Stimulated activated memory B cell treated with anti-CD40 and anti-IgM and Interleukin-4, amounts not matched to agents 10 μg/mL and 1 μg/mL and 100 μg/mL, for 72 hours (primary cell): ENCODE measurements around the gene OCA2.
"Not testable (repeated sequence)": the region's sequence is repeated elsewhere in the genome, so short reads cannot be mapped to it uniquely, and the experiment has no call there.

Experiments
- ATAC-seq: fragments of 150-1000 bp; cut with Tn5 transposase; 2 replicates; pipeline ENCODE4 v1.10.0; 2021
- H3K27ac Mint-ChIP-seq: one replicate; pipeline ENCODE4 v1.8.0; 2022; ENCODE audit warnings: mild to moderate bottlenecking, mixed read lengths
- H3K27me3 Mint-ChIP-seq: one replicate; pipeline ENCODE4 v1.8.0; 2022; ENCODE audit warnings: mixed read lengths
- H3K36me3 Mint-ChIP-seq: one replicate; pipeline ENCODE4 v1.8.0; 2022; ENCODE audit warnings: mixed read lengths
- H3K4me1 Mint-ChIP-seq: one replicate; pipeline ENCODE4 v1.8.0; 2022; ENCODE audit warnings: mixed read lengths
- H3K4me3 Mint-ChIP-seq: one replicate; pipeline ENCODE4 v1.8.0; 2022; ENCODE audit warnings: mild to moderate bottlenecking, moderate library complexity, mixed read lengths
- H3K9me3 Mint-ChIP-seq: one replicate; pipeline ENCODE4 v1.8.0; 2022; ENCODE audit warnings: mixed read lengths

Gene OCA2

GRCh38 chr15:27958911-27959578, 140.1 kb downstream of the OCA2 start:
- Mint-ChIP-seq H3K9me3 (no peaks in the 10 kb centered on the region), H3K27ac (peak overlapping the region; percentile 24), H3K27me3 (no peaks in the 10 kb centered on the region), H3K36me3 (no peaks in the 10 kb centered on the region), H3K4me3 (no peak overlapping the region), H3K4me1 (peaks cover 15% of the 10 kb centered on the region)
- peak; percentile 65 for ATAC-seq

DNA sequence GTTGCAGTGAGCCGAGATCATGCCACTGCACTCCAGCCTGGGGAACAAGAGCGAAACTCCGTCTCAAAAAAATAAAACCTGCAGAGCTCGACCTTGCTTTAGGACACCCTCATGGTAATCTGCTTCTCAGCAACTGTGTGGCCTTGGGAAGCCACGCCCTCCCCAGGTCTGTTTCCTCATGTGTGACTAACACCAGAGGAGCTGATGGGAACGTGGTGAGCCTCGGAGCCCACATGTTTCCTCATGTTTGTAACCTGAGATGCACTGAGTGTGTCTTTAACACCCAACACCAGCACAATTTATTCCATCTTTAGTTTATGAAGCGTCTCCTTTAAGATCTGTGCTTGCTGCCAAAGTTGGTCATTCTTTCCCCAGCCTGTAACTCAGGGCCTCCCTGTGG, 142.8 kb downstream of the OCA2 start:
- no peaks in the 10 kb centered on the region for H3K9me3 Mint-ChIP-seq
- H3K27ac Mint-ChIP-seq: no peak overlapping the region
- H3K4me3 Mint-ChIP-seq: no peak overlapping the region
- peaks cover 15% of the 10 kb centered on the region for H3K4me1 Mint-ChIP-seq
- H3K36me3 Mint-ChIP-seq: no peaks in the 10 kb centered on the region
- H3K27me3 Mint-ChIP-seq: no peaks in the 10 kb centered on the region
- ATAC-seq: no peak

- no peaks in the 10 kb centered on the region for H3K36me3 Mint-ChIP-seq
- H3K27ac Mint-ChIP-seq: no peak overlapping the region
- no peak for ATAC-seq
- peaks cover 15% of the 10 kb centered on the region for H3K4me1 Mint-ChIP-seq
- H3K9me3 Mint-ChIP-seq: no peaks in the 10 kb centered on the region
- no peaks in the 10 kb centered on the region for H3K27me3 Mint-ChIP-seq
- no peak overlapping the region for H3K4me3 Mint-ChIP-seq
Observed at GRCh38 chr15:27955087-27955486, 144.0 kb downstream of the OCA2 start.

DNA sequence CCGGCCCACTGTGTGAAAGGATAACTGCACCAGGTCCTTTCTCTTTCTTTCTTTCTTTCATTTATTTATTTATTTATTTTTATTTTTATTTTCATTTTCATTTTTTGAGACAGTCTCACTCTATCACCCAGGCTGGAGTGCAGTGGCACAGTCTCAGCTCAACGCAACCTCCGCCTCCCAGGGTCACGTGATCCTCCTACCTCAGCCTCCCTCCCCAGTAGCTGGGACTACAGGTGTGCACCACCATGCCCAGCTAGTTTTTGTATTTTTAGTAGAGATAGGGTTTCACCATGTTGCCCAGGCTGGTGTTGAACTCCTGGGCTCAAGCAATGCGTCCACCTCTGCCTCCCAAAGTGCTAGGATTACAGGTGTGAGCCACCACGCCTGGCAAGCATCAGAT, 146.5 kb downstream of the OCA2 start:
- H3K4me3 Mint-ChIP-seq, ATAC-seq: not testable (repeated sequence)

GRCh38 chr15:27951191-27951890, 147.8 kb downstream of the OCA2 start:
- Mint-ChIP-seq H3K27me3 (no peaks in the 10 kb centered on the region), H3K36me3 (no peaks in the 10 kb centered on the region), H3K9me3 (no peaks in the 10 kb centered on the region), H3K4me1 (no peaks in the 10 kb centered on the region), H3K4me3 (no peak overlapping the region), H3K27ac (no peak overlapping the region)
- ATAC-seq: no peak

More for the DNA sequence above, 146.5 kb downstream of the OCA2 start:
- H3K36me3 Mint-ChIP-seq, H3K27me3 Mint-ChIP-seq, H3K27ac Mint-ChIP-seq, H3K9me3 Mint-ChIP-seq, H3K4me1 Mint-ChIP-seq: not testable (repeated sequence)

GRCh38 chr15:27949089-27949488, 150.0 kb downstream of the OCA2 start:
- Mint-ChIP-seq H3K27ac (no peak overlapping the region), H3K9me3 (no peaks in the 10 kb centered on the region)
- ATAC-seq: no peak

DNA sequence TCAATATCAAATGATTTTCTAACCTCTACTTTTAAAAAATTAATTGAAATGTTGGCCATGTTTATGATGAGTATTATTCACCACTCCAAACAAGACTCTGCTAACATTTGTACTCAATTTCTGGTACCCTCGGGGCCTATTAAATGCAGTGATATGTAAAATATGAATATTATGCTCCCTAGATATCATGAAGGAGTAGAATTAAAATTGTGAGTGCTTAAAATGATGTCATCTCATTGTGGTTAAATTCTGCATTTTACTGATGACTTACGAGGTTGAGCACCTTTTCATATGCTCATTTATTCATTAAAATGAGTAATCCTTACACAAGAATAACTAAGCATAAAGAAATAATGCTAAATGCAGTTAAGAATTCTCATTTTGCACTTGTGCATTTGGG, 159.9 kb downstream of the OCA2 start:
- Mint-ChIP-seq H3K27me3 (no peaks in the 10 kb centered on the region), H3K36me3 (no peaks in the 10 kb centered on the region), H3K4me3 (no peak overlapping the region), H3K4me1 (no peaks in the 10 kb centered on the region), H3K9me3 (no peaks in the 10 kb centered on the region), H3K27ac (no peak overlapping the region)
- ATAC-seq: no peak

More at GRCh38 chr15:27949089-27949488, 150.0 kb downstream of the OCA2 start:
- H3K4me3 Mint-ChIP-seq: no peak overlapping the region
- H3K27me3 Mint-ChIP-seq: no peaks in the 10 kb centered on the region
- no peaks in the 10 kb centered on the region for H3K36me3 Mint-ChIP-seq
- H3K4me1 Mint-ChIP-seq: no peaks in the 10 kb centered on the region

- Mint-ChIP-seq H3K4me3 (no peak overlapping the region), H3K4me1 (no peaks in the 10 kb centered on the region), H3K27ac (no peak overlapping the region), H3K9me3 (peaks cover 7% of the 10 kb centered on the region), H3K27me3 (no peaks in the 10 kb centered on the region), H3K36me3 (no peaks in the 10 kb centered on the region)
- no peak for ATAC-seq
Observed at GRCh38 chr15:27937851-27938250, 161.3 kb downstream of the OCA2 start.

GRCh38 chr15:27936164-27936563, 163.0 kb downstream of the OCA2 start:
- Mint-ChIP-seq H3K36me3 (peaks cover 6% of the 10 kb centered on the region), H3K27me3 (no peaks in the 10 kb centered on the region), H3K9me3 (peaks cover 10% of the 10 kb centered on the region), H3K4me1 (no peaks in the 10 kb centered on the region), H3K4me3 (no peak overlapping the region), H3K27ac (no peak overlapping the region)
- ATAC-seq: peak; percentile 27

DNA sequence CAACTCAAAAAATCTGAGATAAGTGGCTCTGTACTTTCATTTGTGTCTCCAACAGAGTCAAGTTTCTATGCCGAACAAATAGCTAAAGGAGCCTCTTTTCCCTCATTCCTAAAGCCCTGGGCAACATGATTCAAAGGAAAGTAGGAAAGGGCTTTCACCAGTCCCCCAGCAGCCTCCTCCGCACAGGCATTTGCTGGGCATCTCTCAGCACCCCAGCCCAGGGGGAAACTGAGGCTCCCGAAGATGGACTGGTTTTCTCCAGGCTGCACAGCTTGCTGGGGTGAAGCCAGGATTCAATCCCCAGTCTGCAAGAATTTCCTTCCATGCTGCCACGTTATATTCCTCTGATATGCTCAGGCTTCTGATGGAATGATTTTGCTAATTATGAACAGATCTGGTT, 163.8 kb downstream of the OCA2 start:
- Mint-ChIP-seq H3K36me3 (peaks cover 6% of the 10 kb centered on the region), H3K9me3 (peaks cover 10% of the 10 kb centered on the region), H3K27me3 (no peaks in the 10 kb centered on the region), H3K4me1 (no peaks in the 10 kb centered on the region), H3K4me3 (no peak overlapping the region), H3K27ac (no peak overlapping the region)
- ATAC-seq: no peak

DNA sequence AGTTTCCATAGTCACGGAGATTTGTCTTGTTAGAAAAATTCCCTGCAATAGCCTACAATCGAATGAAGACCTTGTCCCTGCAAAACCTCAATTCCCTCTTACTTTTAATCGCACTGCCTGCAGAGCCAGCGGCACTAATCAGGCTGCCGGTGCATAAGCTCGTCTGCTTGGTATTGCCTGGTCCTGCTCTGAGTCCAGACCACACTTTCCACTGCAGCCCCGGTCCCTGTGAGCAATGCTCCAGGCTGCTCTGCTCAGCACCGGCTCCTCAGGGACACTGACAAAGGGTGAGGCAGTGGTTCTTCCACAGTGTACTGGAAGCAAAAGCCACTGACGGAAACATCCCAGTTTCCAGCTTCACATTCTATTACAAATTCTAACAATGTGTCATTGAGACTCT, 164.3 kb downstream of the OCA2 start:
- H3K27ac Mint-ChIP-seq: no peak overlapping the region
- peaks cover 6% of the 10 kb centered on the region for H3K36me3 Mint-ChIP-seq
- ATAC-seq: no peak
- H3K4me1 Mint-ChIP-seq: no peaks in the 10 kb centered on the region
- no peaks in the 10 kb centered on the region for H3K27me3 Mint-ChIP-seq
- peaks cover 10% of the 10 kb centered on the region for H3K9me3 Mint-ChIP-seq
- H3K4me3 Mint-ChIP-seq: no peak overlapping the region

DNA sequence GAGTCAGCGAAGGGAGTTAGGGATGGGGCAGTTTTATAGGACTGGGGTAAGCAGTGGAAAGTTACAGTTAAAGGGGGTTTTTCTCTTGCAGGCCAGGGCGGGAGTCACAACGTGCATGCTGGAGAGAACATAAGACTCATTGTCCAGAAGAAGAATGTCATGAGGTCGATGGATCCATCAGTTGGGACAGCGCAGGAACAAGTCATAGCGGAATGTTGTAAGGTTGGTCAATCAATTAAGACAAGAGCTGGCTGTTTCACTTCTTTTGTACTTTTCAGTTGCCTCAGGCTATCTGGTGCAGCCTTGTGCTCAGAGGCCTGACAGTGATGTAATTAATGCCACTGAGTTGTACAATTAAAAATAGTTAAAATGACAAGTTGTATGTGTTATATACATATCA, 165.6 kb downstream of the OCA2 start:
- no peak for ATAC-seq
- Mint-ChIP-seq H3K4me1 (no peaks in the 10 kb centered on the region), H3K4me3 (no peak overlapping the region), H3K36me3 (peaks cover 6% of the 10 kb centered on the region), H3K27ac (no peak overlapping the region), H3K9me3 (peaks cover 10% of the 10 kb centered on the region), H3K27me3 (no peaks in the 10 kb centered on the region)

- Mint-ChIP-seq H3K4me3 (no peak overlapping the region), H3K4me1 (no peaks in the 10 kb centered on the region), H3K36me3 (peaks cover 6% of the 10 kb centered on the region), H3K27ac (no peak overlapping the region), H3K27me3 (no peaks in the 10 kb centered on the region), H3K9me3 (peaks cover 10% of the 10 kb centered on the region)
- no peak for ATAC-seq
Observed at GRCh38 chr15:27932600-27932999, 166.5 kb downstream of the OCA2 start.

DNA sequence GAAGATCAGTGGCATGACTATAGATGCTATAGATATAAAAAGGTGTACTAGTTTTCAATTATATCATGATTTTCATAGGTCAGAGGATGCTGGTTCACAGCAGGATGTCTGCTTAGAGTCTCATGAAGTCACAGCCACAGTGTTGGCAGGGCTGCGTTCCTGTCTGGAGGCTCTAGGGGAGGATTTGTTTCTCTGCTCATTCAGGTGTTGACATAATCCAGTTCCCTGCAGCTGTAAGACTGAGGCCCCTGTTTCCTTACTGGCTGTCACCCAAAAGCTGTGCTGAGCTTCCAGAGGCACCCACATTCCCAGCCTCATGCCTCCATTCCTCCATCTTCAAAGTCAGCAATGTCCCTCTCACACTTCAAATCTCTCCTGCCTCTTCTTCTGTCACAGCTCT, 170.7 kb downstream of the OCA2 start:
- no peak for ATAC-seq
- no peak overlapping the region for H3K27ac Mint-ChIP-seq
- H3K4me1 Mint-ChIP-seq: no peaks in the 10 kb centered on the region
- H3K27me3 Mint-ChIP-seq: no peaks in the 10 kb centered on the region
- peaks cover 7% of the 10 kb centered on the region for H3K9me3 Mint-ChIP-seq
- H3K36me3 Mint-ChIP-seq: peaks cover 6% of the 10 kb centered on the region
- H3K4me3 Mint-ChIP-seq: no peak overlapping the region

GRCh38 chr15:27912283-27912682, 186.8 kb downstream of the OCA2 start:
- H3K4me3 Mint-ChIP-seq: no peak overlapping the region
- H3K9me3 Mint-ChIP-seq: peaks cover 14% of the 10 kb centered on the region
- no peak overlapping the region for H3K27ac Mint-ChIP-seq
- ATAC-seq: no peak
- no peaks in the 10 kb centered on the region for H3K27me3 Mint-ChIP-seq
- no peaks in the 10 kb centered on the region for H3K36me3 Mint-ChIP-seq
- no peaks in the 10 kb centered on the region for H3K4me1 Mint-ChIP-seq

DNA sequence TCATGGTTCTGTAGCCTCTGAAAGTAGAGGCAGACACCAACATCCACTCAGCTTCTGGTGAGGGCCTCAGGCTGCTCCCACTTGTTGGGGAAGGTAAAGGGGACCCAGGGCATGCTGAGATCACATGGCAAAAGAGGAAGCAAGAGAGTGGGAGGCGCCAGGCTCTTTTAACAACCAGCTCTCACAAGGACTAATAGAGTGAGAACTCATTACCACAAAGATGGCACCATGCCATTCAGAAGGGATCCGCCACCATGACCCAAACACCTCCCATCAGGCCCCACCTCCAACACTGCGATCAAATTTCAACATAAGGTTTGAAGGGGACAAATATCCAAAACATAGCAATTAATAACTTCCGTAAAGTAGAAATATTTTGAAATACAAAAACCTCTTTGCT, 192.3 kb downstream of the OCA2 start:
- H3K27me3 Mint-ChIP-seq: no peaks in the 10 kb centered on the region
- no peak for ATAC-seq
- H3K4me3 Mint-ChIP-seq: no peak overlapping the region
- H3K27ac Mint-ChIP-seq: no peak overlapping the region
- no peaks in the 10 kb centered on the region for H3K36me3 Mint-ChIP-seq
- peaks cover 15% of the 10 kb centered on the region for H3K9me3 Mint-ChIP-seq
- H3K4me1 Mint-ChIP-seq: no peaks in the 10 kb centered on the region
